HAP-1 (cell line): Measurements from ENCODE around the gene TARS3.

Source experiments
- DNase-seq, 2 experiments: peaks; one replicate each; pipeline ENCODE4 v3.0.0-alpha.2; 2016 to 2020; ENCODE audit warnings: low spot score in 2 of 2
- H3K27me3 ChIP-seq: fragments of 250-450 bp; sonication (Bioruptor Pico); 2 replicates; pipeline ENCODE4 v1.5.1; 2020; ENCODE audit warnings: low read depth, mild to moderate bottlenecking, moderate library complexity
- H3K36me3 ChIP-seq: fragments of 250-450 bp; sonication (Bioruptor Pico); replicated peaks from 2 replicates; pipeline ENCODE4 v1.5.1; 2020; ENCODE audit warnings: mild to moderate bottlenecking
- H3K4me1 ChIP-seq: fragments of 250-450 bp; sonication (Bioruptor Pico); 2 replicates; pipeline ENCODE4 v1.5.1; 2020; ENCODE audit warnings: mild to moderate bottlenecking
- H3K4me3 ChIP-seq: fragments of 250-450 bp; sonication (Bioruptor Pico); 2 replicates; pipeline ENCODE4 v1.5.1; 2020; ENCODE audit warnings: mild to moderate bottlenecking, moderate library complexity
- H3K9me3 ChIP-seq: fragments of 250-450 bp; sonication (Bioruptor Pico); 2 replicates; pipeline ENCODE4 v1.5.1; 2020; ENCODE audit warnings: mild to moderate bottlenecking, moderate library complexity
- in situ Hi-C: fragments of 300-500 bp; cut with MboI; formaldehyde crosslinking; loops from 3 replicates; pipeline ENCODE4 v1.14.3; 2020; ENCODE audit warnings: low sequenced_read_pairs, inconsistent platforms, mixed read lengths

Gene TARS3

DNA sequence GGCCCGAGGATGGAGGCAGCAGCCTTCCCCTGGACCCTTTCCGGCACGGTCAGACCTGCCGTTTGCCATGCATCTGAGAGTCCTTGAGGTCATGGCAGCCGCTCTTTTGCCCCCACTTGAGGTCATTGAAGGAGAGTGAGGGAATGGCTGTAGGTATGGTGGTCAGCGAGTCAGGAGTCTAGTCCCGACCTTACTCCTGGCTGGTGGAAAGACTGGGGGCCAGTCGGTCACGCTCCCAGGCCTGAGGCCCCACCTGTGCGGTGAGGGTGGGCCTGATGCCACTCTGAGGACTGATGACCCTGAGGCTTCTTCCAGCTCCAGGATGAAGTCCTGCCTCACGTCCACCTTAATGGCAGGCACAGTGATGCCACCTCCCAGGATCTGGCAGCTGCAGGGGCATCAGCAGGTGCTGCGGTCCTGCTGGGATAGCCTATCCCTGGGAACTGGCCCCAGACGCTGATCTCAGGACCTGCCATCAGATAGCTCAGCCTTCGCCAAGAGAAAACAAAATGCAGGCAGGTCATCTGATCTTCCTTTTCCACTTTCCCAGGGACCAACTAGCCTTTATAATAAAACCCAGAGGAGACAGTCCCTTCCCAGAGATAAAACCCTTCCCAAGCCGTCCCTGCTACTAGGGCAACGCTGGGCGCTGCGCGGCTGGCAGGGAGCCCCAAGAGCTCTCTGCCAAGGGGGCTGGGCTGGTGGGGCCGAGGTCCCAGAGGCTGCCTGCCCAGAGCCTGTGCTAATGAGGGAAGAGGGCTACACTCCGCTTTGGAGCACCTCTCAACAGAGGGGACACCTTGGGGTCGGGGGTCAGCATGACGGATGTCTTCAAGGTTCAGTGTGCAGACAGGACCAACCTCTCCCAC is 114.3 kb downstream of the TARS3 start:
- in situ Hi-C loops, result no loop called here
- Histone ChIP-seq H3K4me3 (no peak overlapping the region), H3K4me1 (no peaks in the 10 kb centered on the region), H3K9me3 (no peaks in the 10 kb centered on the region), H3K36me3 (no peaks in the 10 kb centered on the region), H3K27me3 (no peaks in the 10 kb centered on the region)
- no peak for DNase-seq

DNA sequence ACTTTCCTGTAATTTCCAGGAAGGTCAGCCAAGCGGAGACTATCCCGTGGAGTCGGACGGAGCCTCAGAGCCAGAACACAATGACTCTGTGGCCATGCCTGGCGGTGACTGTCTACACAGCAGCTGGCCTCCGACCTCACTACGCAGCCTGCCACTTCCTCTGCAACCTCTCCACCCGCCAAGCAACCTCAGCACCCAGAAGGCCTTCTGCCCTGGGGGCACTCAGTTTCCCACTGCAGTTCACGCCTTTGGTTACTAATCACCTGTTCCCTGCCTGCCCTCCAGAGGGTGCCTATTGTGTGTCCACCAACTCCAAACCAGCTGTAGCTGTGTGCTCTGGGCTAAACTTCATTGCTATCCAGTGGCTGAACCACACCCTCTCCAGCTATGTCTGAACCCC is 116.1 kb downstream of the TARS3 start:
- Histone ChIP-seq H3K27me3 (no peaks in the 10 kb centered on the region), H3K36me3 (no peaks in the 10 kb centered on the region), H3K4me1 (no peaks in the 10 kb centered on the region), H3K4me3 (no peak overlapping the region), H3K9me3 (no peaks in the 10 kb centered on the region)
- in situ Hi-C loops, result no loop called here
- DNase-seq, result no peak

DNA sequence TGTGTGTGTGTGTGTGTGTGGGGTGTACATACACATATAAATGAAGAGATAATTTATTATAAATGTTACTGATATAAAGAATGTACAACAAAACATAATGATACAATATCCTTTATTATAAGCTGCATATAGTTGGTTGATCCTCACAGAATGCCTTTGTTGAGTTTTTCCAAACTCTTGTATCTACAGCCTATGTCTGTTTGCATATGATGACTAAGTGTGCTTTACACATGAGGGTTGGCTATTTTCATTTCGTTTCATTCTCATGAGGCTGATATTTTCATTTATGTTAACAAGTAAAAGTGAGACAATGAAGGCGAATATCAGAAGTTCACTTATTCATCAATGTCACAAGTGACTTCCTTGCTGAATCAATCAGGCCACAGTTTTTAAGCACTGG is 117.2 kb downstream of the TARS3 start:
- no peaks in the 10 kb centered on the region for H3K27me3 ChIP-seq
- H3K36me3 ChIP-seq, result no peaks in the 10 kb centered on the region
- in situ Hi-C loops, result no loop called here
- no peaks in the 10 kb centered on the region for H3K4me1 ChIP-seq
- DNase-seq, result no peak
- H3K9me3 ChIP-seq, result no peaks in the 10 kb centered on the region
- H3K4me3 ChIP-seq, result no peak overlapping the region

DNA sequence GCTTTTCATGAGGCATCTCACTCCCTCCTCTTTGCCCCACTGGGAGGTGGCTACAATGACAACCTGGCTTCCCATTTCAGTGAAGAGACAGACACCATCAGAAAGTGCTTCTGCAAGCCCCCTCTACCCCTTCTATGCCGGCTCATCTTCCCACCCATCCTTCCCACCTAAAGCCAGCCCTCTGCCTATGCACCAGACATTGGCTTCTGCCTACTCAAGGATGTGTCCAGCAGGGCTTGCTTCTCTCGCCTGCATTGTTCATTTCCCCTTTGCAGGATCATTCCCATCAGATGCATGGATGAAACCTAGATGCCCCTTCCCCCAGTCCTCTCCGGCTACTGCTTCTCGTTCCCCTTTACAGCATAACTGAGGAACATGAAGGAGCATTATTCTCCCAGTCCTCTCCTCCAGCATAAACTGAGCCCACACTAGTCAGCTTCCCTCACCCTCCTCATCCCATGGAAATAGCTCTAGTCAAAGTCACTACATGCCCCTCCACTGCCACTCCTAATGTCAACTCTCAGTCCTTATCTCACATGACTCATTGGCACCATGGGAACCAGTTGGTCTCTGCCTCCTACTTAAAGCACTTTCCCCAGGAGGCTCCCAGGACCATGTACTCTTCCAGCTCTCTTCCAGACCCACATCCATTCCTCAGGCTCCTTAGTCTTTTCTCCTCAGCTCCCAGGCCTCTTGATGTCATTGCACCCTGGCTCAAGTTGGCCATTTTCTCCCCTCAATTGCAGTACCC is 120.0 kb downstream of the TARS3 start:
- Histone ChIP-seq H3K9me3 (no peaks in the 10 kb centered on the region), H3K4me1 (no peaks in the 10 kb centered on the region), H3K36me3 (no peaks in the 10 kb centered on the region), H3K27me3 (no peaks in the 10 kb centered on the region), H3K4me3 (no peak overlapping the region)
- no peak for DNase-seq
- in situ Hi-C loops, result no loop called here
